Measurements from ENCODE around the gene RHOB. TPM values are rescaled to one million over a fixed set of nuclear protein-coding genes. Genes with fewer than 3 reads are reported as not detected.

Gene RHOB
- total and polyA plus RNA-seq, 2 of the 13 experiments (the other 11 are each of a cell fraction or from before 2014, with no cell fraction given): 192 to 268 TPM

- TF ChIP-seq HMGXB4 (CRISPR knock-in tag; IDR thresholded peaks at IDR 0.05; ENCODE audit: borderline replicate concordance in 1 of 2, low read depth in 1 of 2): peak; percentile 50 to 53
- TF ChIP-seq ZNF790 (CRISPR knock-in tag; IDR thresholded peaks at IDR 0.05; ENCODE audit: borderline replicate concordance): peak; percentile 89
- no peak for TF ChIP-seq ZNF496 (CRISPR knock-in tag; IDR thresholded peaks at IDR 0.05; ENCODE audit: insufficient replicate concordance)
- TF ChIP-seq PBX2 (CRISPR knock-in tag; IDR thresholded peaks at IDR 0.05): no peak
- peak; percentile 55; the same call in 1 of the 2 replicates for TF ChIP-seq ATF7-NPFF (CRISPR knock-in tag; IDR thresholded peaks at IDR 0.05; ENCODE audit: low read depth)
- 0 out of 4 replicates have a peak, but pooled peaks of 1 of the 2 experiments have one; percentile 73 for TF ChIP-seq KLF16 (CRISPR knock-in tag; IDR thresholded peaks at IDR 0.05)
- 0 out of 2 replicates have a peak, but pooled peaks have one; percentile 71 for TF ChIP-seq DZIP1 (CRISPR knock-in tag; IDR thresholded peaks at IDR 0.05)
- peak; percentile 59; the same call in 1 of the 2 replicates for TF ChIP-seq ZNF503 (CRISPR knock-in tag; IDR thresholded peaks at IDR 0.05)
- TF ChIP-seq ZFYVE20 (CRISPR knock-in tag; IDR thresholded peaks at IDR 0.05; ENCODE audit: borderline replicate concordance, low read depth): peak; percentile 30; the same call in 1 of the 2 replicates
- TF ChIP-seq ZNF660 (CRISPR knock-in tag; IDR thresholded peaks at IDR 0.05; ENCODE audit: borderline replicate concordance, low read depth): no peak; the same call in 1 of the 2 replicates
- TF ChIP-seq NFYB (CRISPR knock-in tag; IDR thresholded peaks at IDR 0.05): peak; percentile 45; the same call in 1 of the 2 replicates
- no peak for TF ChIP-seq ZBED4 (CRISPR knock-in tag; IDR thresholded peaks at IDR 0.05; ENCODE audit: borderline replicate concordance)
Observed at GRCh38 chr2:20447437-20448245, 767 bp downstream of the RHOB start (continued).
